Measurements from ENCODE around the gene SPNS3. TPM values are rescaled to one million over a fixed set of nuclear protein-coding genes. Genes with fewer than 3 reads are reported as not detected.

SPNS3 gene
- total and polyA plus RNA-seq, 3 donors from 2014 or later, result 0.39 to 1.4 (median 0.75) TPM

GRCh38 chr17:4422864-4423263 lies 10.9 kb upstream of the SPNS3 start:
- H3K4me3 ChIP-seq, result no peak overlapping the region
- H3K9me3 ChIP-seq, result no peaks in the 10 kb centered on the region
- no peak overlapping the region for H3K27ac ChIP-seq
- DNase-seq, result no peak
- no peaks in the 10 kb centered on the region for H3K36me3 ChIP-seq (ENCODE audit: low read depth, missing control alignments)
- TF ChIP-seq CTCF (IDR thresholded peaks at IDR 0.05), result no peak
- TF ChIP-seq POLR2A (IDR thresholded peaks at IDR 0.05), result no peak
- no peaks in the 10 kb centered on the region for H3K4me1 ChIP-seq
- WGBS, 2 donors, result 80 to 85% methylated on average over 6 of the region's 6 CpGs
- intact Hi-C loops (cut with DNase I; ENCODE audit: low total_unique reads), result no loop called here
- H3K27me3 ChIP-seq, result no peaks in the 10 kb centered on the region

DNA sequence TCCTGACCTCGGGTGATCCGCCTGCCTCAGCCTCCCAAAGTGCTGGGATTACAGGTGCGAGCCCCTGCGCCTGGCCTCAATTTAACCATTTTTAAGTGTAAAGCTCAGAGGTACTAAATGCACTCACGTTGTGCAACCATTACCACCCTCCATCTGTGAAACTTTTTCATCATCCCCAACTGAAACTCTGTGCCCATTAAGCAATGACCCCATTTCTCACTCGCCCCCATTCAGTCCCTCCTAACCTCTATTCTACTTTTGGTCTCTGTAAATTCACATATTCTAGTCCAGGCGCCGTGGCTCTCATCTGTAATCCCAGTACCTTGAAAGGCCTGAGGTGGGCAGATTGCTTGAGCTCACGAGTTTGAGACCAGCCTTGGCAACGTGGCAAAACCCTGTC lies 8.3 kb upstream of the SPNS3 start:
- Histone ChIP-seq H3K4me3 (no peak overlapping the region), H3K27me3 (no peaks in the 10 kb centered on the region), H3K36me3 (ENCODE audit: low read depth, missing control alignments) (no peaks in the 10 kb centered on the region), H3K27ac (no peak overlapping the region), H3K4me1 (no peaks in the 10 kb centered on the region), H3K9me3 (no peaks in the 10 kb centered on the region)
- WGBS, 2 donors, result 78 to 84% methylated on average over 10 of the region's 10 CpGs
- intact Hi-C loops (cut with DNase I; ENCODE audit: low total_unique reads), result no loop called here
- TF ChIP-seq CTCF (IDR thresholded peaks at IDR 0.05) (no peak), POLR2A (IDR thresholded peaks at IDR 0.05) (no peak)
- no peak for DNase-seq

DNA sequence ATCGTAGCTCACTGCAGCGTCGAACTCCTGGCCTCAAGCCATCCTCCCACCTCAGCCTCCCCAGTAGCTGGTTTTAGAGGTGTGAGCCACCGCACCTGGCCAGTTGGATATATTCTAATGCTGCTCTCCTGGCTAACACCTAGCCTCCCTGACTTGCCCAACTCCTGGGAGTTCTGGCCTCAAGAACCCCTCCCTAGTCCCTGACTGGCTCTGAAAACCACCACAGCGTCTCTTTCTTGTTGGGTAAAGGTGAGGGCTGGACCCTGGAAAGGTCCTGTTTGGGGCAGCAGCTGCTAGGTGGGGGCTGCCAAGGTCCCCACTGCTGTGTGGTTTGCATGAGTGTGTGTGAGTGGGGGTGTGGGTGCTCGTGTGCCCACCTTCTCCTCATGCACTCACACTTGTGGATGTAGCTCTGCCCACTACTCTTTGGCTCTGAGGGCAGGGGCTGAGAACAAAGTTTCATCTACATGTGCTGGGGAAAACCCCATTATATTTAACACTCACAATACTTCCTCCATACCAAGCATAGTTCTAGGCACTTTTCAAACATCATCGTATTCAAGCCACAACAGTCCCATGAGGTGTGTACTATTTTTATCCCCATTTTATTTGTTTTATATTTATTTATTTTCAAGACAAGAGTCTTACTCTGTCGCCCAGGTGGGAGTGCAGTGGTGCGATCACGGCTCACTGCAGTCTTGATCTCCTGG lies 7.1 kb upstream of the SPNS3 start:
- DNase-seq, result no peak
- H3K9me3 ChIP-seq, result no peaks in the 10 kb centered on the region
- no peak overlapping the region for H3K4me3 ChIP-seq
- no peak overlapping the region for H3K27ac ChIP-seq
- intact Hi-C loops (cut with DNase I; ENCODE audit: low total_unique reads), result no loop called here
- H3K4me1 ChIP-seq, result no peaks in the 10 kb centered on the region
- WGBS, 2 donors, result 86 to 88% methylated on average over 10 of the region's 10 CpGs
- TF ChIP-seq CTCF (IDR thresholded peaks at IDR 0.05) (no peak), POLR2A (IDR thresholded peaks at IDR 0.05) (no peak)
- no peaks in the 10 kb centered on the region for H3K36me3 ChIP-seq (ENCODE audit: low read depth, missing control alignments)
- H3K27me3 ChIP-seq, result no peaks in the 10 kb centered on the region

DNA sequence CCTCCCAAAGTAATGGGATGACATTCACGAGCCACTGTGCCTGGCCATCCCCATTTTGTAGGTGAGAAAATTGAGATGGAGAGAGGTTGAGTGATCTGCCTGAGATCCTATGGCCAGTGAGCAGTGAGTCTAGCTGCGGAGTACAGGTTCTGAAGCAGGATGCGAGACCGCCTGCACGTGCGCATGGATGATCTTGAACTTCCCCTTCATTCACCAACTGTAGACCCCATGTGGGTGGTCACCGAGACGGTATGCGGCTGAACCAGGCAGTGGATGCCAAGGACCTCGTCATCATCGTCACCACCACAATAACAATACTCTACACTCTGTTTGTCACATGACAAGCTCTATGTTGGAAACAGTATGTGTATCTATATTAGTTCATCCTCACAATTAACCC lies 6.2 kb upstream of the SPNS3 start:
- intact Hi-C loops (cut with DNase I; ENCODE audit: low total_unique reads), result no loop called here
- no peaks in the 10 kb centered on the region for H3K4me1 ChIP-seq
- WGBS, 2 donors, result 86 to 90% methylated on average over 5 to 11 of the region's 11 CpGs
- no peak for DNase-seq
- no peaks in the 10 kb centered on the region for H3K36me3 ChIP-seq (ENCODE audit: low read depth, missing control alignments)
- TF ChIP-seq POLR2A (IDR thresholded peaks at IDR 0.05), result no peak
- no peak for TF ChIP-seq CTCF (IDR thresholded peaks at IDR 0.05)
- H3K27me3 ChIP-seq, result no peaks in the 10 kb centered on the region
- H3K9me3 ChIP-seq, result no peaks in the 10 kb centered on the region
- H3K27ac ChIP-seq, result no peak overlapping the region
- H3K4me3 ChIP-seq, result no peak overlapping the region

- intact Hi-C loops (cut with DNase I; ENCODE audit: low total_unique reads), result no loop called here
- Histone ChIP-seq H3K4me3 (no peak overlapping the region), H3K27me3 (no peaks in the 10 kb centered on the region), H3K4me1 (peaks cover 13% of the 10 kb centered on the region), H3K9me3 (no peaks in the 10 kb centered on the region), H3K36me3 (ENCODE audit: low read depth, missing control alignments) (no peaks in the 10 kb centered on the region), H3K27ac (no peak overlapping the region)
- TF ChIP-seq POLR2A (IDR thresholded peaks at IDR 0.05), result no peak
- no peak for TF ChIP-seq CTCF (IDR thresholded peaks at IDR 0.05)
- WGBS, 2 donors, result 87 to 96% methylated on average over 4 of the region's 4 CpGs
- DNase-seq, result no peak
Measured at GRCh38 chr17:4436381-4436780, 2.6 kb downstream of the SPNS3 start.
